ENCODE results near the gene DNAH11.

DNAH11 gene

DNA sequence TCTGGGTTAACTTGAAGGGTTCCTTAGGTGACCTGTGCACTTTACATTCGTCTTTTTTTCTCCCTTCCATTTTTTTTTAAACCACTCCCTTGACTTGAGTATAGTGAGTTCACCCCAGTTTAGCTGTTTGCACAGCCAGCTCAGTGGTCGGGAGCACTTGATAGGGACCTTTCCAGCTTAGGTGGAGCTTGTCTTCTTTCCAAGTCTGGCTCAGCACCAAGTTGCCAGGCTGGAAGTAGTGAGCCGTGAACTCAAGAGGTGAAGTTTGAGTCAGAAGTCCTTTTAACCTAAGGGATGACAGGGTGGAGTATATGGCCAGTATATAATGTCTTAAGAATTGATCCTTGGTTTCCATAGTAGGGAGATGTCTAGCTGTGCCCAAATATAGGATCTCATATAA, 7.2 kb downstream of the DNAH11 start:
- no peak for TF ChIP-seq CTCF (IDR thresholded peaks at IDR 0.05; ENCODE audit: extremely low read depth, insufficient read depth, missing control alignments)
- in situ Hi-C loops (cut with MboI; ENCODE audit: low pct_unique_long_range_greater_than_20kb, low sequenced_read_pairs, unreplicated experiment), result no loop called here
- DNase-seq (ENCODE audit: low spot score), result no peak

DNA sequence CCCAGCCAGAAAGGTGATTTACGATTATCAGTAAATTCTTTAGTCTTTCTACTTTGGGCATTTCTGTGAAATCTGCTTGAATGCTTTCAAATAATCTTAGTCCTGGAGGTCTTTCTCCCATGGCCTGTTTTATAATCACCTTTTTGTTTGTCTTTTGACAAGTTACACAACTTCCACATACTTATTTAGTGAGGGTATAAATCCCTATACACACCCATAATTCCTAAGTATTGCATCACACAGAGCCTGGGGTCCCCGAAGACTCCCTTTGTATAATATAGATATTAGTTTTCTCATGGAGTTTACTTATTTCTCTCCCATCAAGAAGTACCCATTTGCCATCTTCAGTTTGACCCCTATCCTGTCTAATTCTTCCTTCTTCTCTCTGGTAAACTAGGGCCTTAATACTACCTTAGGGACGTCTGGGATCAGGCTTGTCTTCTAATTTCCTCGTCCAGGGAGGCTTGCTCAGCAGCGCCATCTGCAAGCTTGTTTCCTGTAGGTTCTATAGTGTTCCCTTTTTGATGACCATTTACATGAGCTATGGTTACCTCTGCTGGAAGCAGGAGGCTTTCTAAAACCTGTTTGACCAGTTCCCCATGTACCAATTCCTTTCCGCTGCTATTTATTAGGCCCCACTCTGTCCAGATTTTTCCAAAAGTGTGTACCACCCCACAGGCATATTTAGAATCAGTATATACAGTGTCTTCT, 8.1 kb downstream of the DNAH11 start:
- in situ Hi-C loops (cut with MboI; ENCODE audit: low pct_unique_long_range_greater_than_20kb, low sequenced_read_pairs, unreplicated experiment), result no loop called here
- DNase-seq (ENCODE audit: low spot score), result no peak
- peak; percentile 2 for TF ChIP-seq CTCF (IDR thresholded peaks at IDR 0.05; ENCODE audit: extremely low read depth, insufficient read depth, missing control alignments)

DNA sequence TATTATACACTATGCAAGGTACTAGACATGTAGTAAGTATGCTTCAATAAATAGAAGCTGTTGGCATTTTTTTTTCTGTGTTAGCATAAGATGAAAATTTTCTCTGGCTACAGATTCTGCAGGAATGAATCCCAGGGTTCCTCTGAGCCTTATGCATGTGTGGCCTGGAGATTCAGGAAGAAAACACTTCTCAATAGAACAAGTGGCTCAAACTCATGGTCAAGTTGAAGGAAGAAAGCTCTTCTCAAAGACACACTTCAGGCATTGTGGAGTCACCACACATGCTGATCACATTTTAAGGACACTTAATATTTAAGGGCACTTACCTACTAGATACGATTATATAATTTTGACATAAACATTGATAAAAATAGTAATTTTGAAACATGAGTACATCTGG, 19.5 kb downstream of the DNAH11 start:
- in situ Hi-C loops (cut with MboI; ENCODE audit: low pct_unique_long_range_greater_than_20kb, low sequenced_read_pairs, unreplicated experiment), result no loop called here
- no peak for TF ChIP-seq CTCF (IDR thresholded peaks at IDR 0.05; ENCODE audit: extremely low read depth, insufficient read depth, missing control alignments)
- DNase-seq (ENCODE audit: low spot score), result no peak

DNA sequence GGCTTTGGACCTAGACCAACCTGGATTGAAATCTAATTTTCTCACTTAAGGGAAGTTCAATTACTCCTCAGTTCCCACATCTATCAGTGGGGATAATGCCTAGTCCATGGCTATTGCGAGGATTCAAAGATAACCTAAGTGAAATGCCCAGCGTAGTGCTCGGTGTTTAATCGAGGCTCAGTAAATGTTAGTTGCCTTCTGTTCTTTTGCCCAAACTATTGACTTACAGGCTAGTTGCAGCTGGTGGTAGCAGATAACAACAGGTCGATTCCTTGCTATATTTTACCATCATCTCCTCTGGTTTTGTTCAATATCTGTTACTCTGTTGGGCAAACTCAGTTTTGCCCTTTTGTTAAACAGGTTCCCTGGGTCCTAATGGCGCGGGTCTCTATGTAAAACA, 22.8 kb downstream of the DNAH11 start:
- no peak for DNase-seq (ENCODE audit: low spot score)
- in situ Hi-C loops (cut with MboI; ENCODE audit: low pct_unique_long_range_greater_than_20kb, low sequenced_read_pairs, unreplicated experiment), result no loop called here
- no peak for TF ChIP-seq CTCF (IDR thresholded peaks at IDR 0.05; ENCODE audit: extremely low read depth, insufficient read depth, missing control alignments)

GRCh38 chr7:21566094-21566493, 23.3 kb downstream of the DNAH11 start:
- no peak for TF ChIP-seq CTCF (IDR thresholded peaks at IDR 0.05; ENCODE audit: extremely low read depth, insufficient read depth, missing control alignments)
- no peak for DNase-seq (ENCODE audit: low spot score)
- in situ Hi-C loops (cut with MboI; ENCODE audit: low pct_unique_long_range_greater_than_20kb, low sequenced_read_pairs, unreplicated experiment), result no loop called here

DNA sequence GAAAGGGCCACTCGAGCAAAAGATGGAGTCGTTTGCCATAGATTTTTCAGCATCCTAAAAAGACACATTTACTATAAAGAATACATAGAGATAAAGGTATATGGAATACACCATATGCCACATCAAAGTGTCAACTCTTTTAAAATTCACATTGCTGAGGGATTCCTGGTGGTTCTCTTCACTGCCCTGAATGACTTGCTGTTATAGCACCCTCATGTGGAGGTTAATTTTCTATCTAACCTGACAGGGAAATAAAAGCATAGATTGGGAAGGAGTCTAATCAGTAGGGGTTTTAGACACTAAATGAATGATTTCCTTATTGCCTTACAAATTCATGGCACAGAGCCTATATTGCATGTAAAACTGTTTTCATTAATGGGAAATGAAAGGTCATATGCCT, 25.9 kb downstream of the DNAH11 start:
- peak; percentile 17 for DNase-seq (ENCODE audit: low spot score)
- in situ Hi-C loops (cut with MboI; ENCODE audit: low pct_unique_long_range_greater_than_20kb, low sequenced_read_pairs, unreplicated experiment), result no loop called here
- peak; percentile 38 for TF ChIP-seq CTCF (IDR thresholded peaks at IDR 0.05; ENCODE audit: extremely low read depth, insufficient read depth, missing control alignments)

Measured in GM13977 (cell line).